ENCODE measurements around the gene SIGLEC12. TPM values are rescaled to one million over a fixed set of nuclear protein-coding genes. Genes with fewer than 3 reads are reported as not detected.

SIGLEC12 gene
- total RNA-seq: not detected in 2 replicates
- polyA plus RNA-seq: not detected in 2 replicates
- not detected in 2 replicates for polyA plus RNA-seq (2012)
- not detected in 2 replicates for polyA minus RNA-seq (ENCODE audit: low replicate concordance)

DNA sequence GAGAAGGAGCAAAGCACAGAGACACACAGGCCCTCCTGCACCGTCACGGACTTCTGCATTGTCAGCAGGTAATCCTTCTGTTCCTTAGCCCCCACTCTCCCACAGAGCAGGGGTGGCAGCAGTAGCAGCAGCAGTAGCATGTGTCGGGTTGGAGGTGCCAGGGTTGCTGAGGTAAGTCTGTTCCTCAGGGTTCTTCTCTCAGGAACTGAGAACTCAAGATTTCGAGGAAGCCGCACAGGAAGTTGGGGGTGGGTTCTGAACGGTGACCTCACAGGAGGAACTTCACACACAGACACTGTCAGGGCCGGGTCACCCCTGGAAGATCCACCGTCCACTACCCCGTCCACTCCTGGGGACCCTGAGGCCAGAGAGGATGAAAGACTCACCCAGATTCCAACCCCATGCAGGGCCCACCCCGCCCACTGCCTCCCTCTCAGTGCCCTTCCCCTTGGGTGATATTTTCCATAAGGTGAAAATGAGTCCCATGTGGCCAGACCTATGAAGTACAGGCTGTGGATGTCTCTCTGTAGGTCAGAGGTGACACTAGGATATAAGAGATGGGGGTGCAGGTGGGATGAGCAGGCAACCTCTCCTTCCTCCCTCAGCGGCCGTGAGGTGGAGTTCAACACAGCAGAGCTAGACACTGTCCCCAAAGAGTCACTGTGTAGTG is at the start of gene SIGLEC12:
Gene SIGLEC12, minus strand, starts transcription at position 207 of the 670 bp plus-strand sequence. Its CDS starts 67 bp downstream, at position 140.
- Histone ChIP-seq H3K36me3 (ENCODE audit: control insufficient read depth, insufficient read depth, low read length) (no peaks in the 10 kb centered on the region), H3K27ac (ENCODE audit: insufficient read depth, low read length) (no peak within 1 kb of the TSS), H3K79me2 (ENCODE audit: control insufficient read depth, insufficient read depth, low read length) (no peaks in the 10 kb centered on the region), H3K4me2 (ENCODE audit: extremely low read depth, insufficient read depth, low read length) (no peak within 1 kb of the TSS), H3K9ac (ENCODE audit: insufficient read depth, low read length) (no peak within 1 kb of the TSS), H4K20me1 (ENCODE audit: control insufficient read depth, extremely low read depth, insufficient read depth, low read length) (no peaks in the 10 kb centered on the region), H3K9me3 (ENCODE audit: control insufficient read depth, insufficient read depth, low read depth, low read length) (no peaks in the 10 kb centered on the region), H3K4me3 (replicated peaks in 1 of 4; ENCODE audit: control extremely low read depth in 1 of 4, insufficient read depth in 1 of 4, low read depth in 3 of 4, low read length in 4 of 4) (no peak within 1 kb of the TSS), H2AFZ (ENCODE audit: low read length) (no peak within 1 kb of the TSS), H3K27me3 (ENCODE audit: control insufficient read depth, insufficient read depth, low read length) (no peaks in the 10 kb centered on the region), H3K4me1 (ENCODE audit: control insufficient read depth, extremely low read depth, insufficient read depth, low read length) (no peaks in the 10 kb centered on the region)
- TF ChIP-seq, protein P1, sequence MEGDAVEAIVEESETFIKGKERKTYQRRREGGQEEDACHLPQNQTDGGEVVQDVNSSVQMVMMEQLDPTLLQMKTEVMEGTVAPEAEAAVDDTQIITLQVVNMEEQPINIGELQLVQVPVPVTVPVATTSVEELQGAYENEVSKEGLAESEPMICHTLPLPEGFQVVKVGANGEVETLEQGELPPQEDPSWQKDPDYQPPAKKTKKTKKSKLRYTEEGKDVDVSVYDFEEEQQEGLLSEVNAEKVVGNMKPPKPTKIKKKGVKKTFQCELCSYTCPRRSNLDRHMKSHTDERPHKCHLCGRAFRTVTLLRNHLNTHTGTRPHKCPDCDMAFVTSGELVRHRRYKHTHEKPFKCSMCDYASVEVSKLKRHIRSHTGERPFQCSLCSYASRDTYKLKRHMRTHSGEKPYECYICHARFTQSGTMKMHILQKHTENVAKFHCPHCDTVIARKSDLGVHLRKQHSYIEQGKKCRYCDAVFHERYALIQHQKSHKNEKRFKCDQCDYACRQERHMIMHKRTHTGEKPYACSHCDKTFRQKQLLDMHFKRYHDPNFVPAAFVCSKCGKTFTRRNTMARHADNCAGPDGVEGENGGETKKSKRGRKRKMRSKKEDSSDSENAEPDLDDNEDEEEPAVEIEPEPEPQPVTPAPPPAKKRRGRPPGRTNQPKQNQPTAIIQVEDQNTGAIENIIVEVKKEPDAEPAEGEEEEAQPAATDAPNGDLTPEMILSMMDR (conservative IDR thresholded peaks at IDR 0.05 in 1 of 2, IDR thresholded peaks at IDR 0.05 in 1 of 2; ENCODE audit: low read depth in 1 of 2, low read length in 2 of 2): no peak
- no peak for TF ChIP-seq EZH2 (IDR thresholded peaks at IDR 0.05; ENCODE audit: low read length, missing control alignments)
- DNase-seq (ENCODE audit: low read depth in 2 of 2): no peak

DNA sequence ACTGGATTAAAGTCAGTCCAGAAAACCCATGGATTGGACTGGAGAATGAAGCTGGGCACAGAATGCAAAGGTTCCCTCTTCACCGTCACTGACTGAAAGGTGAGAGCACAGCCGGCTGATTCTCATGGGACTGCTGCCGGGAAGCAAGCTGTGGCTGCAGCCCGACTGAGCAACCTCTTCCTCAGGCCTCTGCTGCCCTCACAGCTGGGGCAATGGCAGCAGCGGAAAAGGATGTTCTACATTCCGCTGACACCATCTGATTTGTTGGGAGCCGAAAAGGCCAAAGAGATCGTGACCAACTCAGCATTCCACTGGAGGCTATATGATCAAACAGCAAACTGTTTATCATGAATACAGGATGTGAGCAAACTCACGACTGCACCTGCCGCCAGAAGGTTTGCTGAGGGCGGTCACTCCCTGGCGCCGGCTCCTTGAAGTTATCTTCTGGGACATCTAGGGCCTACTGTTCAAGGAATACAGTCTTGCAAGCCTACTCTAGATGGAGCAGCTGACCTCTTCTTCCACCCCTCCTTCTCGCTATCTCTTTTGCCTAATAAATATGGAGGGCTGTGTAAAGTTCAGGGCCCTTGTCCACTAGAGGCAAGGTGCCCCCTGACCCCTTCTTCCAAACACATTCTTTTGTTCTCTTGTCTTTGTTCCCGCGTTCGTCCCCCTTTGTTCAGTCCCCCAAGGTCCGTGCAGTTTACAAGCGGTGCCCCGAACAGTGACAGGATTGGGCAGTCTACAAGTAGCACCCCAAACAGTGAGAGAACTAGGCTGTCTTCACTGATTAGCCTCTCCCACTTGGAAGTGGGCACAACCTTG is 49.5 kb upstream of the SIGLEC12 start:
- Histone ChIP-seq H3K9me3 (ENCODE audit: control insufficient read depth, insufficient read depth, low read depth, low read length) (no peaks in the 10 kb centered on the region), H3K4me3 (replicated peaks in 1 of 4; ENCODE audit: control extremely low read depth in 1 of 4, insufficient read depth in 1 of 4, low read depth in 3 of 4, low read length in 4 of 4) (no peak overlapping the region), H3K27ac (ENCODE audit: insufficient read depth, low read length) (no peak overlapping the region), H2AFZ (ENCODE audit: low read length) (no peak overlapping the region), H3K36me3 (ENCODE audit: control insufficient read depth, insufficient read depth, low read length) (no peaks in the 10 kb centered on the region), H3K27me3 (ENCODE audit: control insufficient read depth, insufficient read depth, low read length) (no peaks in the 10 kb centered on the region), H3K4me2 (ENCODE audit: extremely low read depth, insufficient read depth, low read length) (no peak overlapping the region), H3K79me2 (ENCODE audit: control insufficient read depth, insufficient read depth, low read length) (no peaks in the 10 kb centered on the region), H3K4me1 (ENCODE audit: control insufficient read depth, extremely low read depth, insufficient read depth, low read length) (no peaks in the 10 kb centered on the region), H4K20me1 (ENCODE audit: control insufficient read depth, extremely low read depth, insufficient read depth, low read length) (peaks cover 1% of the 10 kb centered on the region), H3K9ac (ENCODE audit: insufficient read depth, low read length) (no peak overlapping the region)
- TF ChIP-seq, protein P1 (conservative IDR thresholded peaks at IDR 0.05 in 1 of 2, IDR thresholded peaks at IDR 0.05 in 1 of 2; ENCODE audit: low read depth in 1 of 2, low read length in 2 of 2): no peak
- no peak for TF ChIP-seq EZH2 (IDR thresholded peaks at IDR 0.05; ENCODE audit: low read length, missing control alignments)
- DNase-seq (ENCODE audit: low read depth in 2 of 2): no peak

DNA sequence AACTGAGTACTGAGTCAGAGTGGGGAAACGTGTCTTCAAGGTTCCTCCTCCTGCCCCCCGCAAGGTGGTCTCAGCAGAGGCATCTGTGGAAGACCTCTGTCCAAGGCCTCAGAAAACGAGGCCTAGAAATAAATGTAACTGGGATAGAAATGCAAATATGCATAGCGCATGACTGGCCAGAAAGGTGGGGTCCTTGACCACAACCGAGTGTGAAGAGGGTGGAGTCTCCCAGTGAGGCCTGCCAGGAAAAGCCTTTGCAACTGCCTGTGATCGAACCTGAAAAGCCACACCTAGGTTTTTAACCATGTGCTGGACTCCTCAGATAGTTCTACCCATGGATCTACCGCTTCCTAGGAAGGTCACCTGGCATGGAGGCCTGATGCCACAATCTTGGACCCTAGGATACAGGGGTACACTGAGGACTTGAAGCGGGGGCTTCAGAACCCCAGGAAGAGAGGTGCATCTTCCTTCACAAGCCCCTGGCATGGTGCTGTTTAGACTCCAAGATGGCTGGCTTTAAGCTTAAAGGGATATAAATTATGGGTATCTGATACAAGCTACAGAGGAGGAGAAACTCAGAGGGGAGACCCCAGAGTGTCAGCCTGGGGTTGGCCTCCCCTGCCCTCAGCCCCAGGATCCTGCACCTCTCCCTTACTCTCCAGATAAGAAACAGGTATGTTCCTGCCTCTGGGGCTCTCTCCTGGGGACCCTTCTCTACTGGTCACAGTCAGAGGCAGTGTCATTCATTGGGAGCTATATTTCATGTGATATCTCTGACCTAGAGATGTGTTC is 48.1 kb upstream of the SIGLEC12 start:
- no peaks in the 10 kb centered on the region for H3K9me3 ChIP-seq (ENCODE audit: control insufficient read depth, insufficient read depth, low read depth, low read length)
- no peaks in the 10 kb centered on the region for H3K27me3 ChIP-seq (ENCODE audit: control insufficient read depth, insufficient read depth, low read length)
- no peak overlapping the region for H3K4me3 ChIP-seq (replicated peaks in 1 of 4; ENCODE audit: control extremely low read depth in 1 of 4, insufficient read depth in 1 of 4, low read depth in 3 of 4, low read length in 4 of 4)
- no peaks in the 10 kb centered on the region for H3K36me3 ChIP-seq (ENCODE audit: control insufficient read depth, insufficient read depth, low read length)
- no peak overlapping the region for H3K9ac ChIP-seq (ENCODE audit: insufficient read depth, low read length)
- H3K79me2 ChIP-seq (ENCODE audit: control insufficient read depth, insufficient read depth, low read length): no peaks in the 10 kb centered on the region
- no peak overlapping the region for H3K4me2 ChIP-seq (ENCODE audit: extremely low read depth, insufficient read depth, low read length)
- no peak for TF ChIP-seq EZH2 (IDR thresholded peaks at IDR 0.05; ENCODE audit: low read length, missing control alignments)
- TF ChIP-seq, protein P1 (conservative IDR thresholded peaks at IDR 0.05 in 1 of 2, IDR thresholded peaks at IDR 0.05 in 1 of 2; ENCODE audit: low read depth in 1 of 2, low read length in 2 of 2): no peak
- peaks cover 1% of the 10 kb centered on the region for H4K20me1 ChIP-seq (ENCODE audit: control insufficient read depth, extremely low read depth, insufficient read depth, low read length)
- DNase-seq (ENCODE audit: low read depth in 2 of 2): no peak
- H3K27ac ChIP-seq (ENCODE audit: insufficient read depth, low read length): no peak overlapping the region
- H3K4me1 ChIP-seq (ENCODE audit: control insufficient read depth, extremely low read depth, insufficient read depth, low read length): no peaks in the 10 kb centered on the region
- H2AFZ ChIP-seq (ENCODE audit: low read length): no peak overlapping the region

Measured in fibroblast of lung (primary cell).